Gastrocnemius medialis (tissue), 4 donors: ENCODE results near the gene IGFBPL1.

Experiments used
- CTCF ChIP-seq, 5 experiments: fragments of 450-650 bp in 3 of 5; fragments of 200-600 bp in 2 of 5; sonication (generic) in 2 of 5; IDR thresholded peaks in 4 of 5; conservative IDR thresholded peaks in 1 of 5; 1 replicate in 4 of 5; 2 replicates in 1 of 5; pipeline ENCODE4 v1.5.1; 2016 to 2019; ENCODE audit warnings: antibody characterized with exemption in 5 of 5, mild to moderate bottlenecking in 3 of 5, moderate library complexity in 3 of 5
- POLR2A ChIP-seq, 2 donors: fragments of 450-650 bp; IDR thresholded peaks; one replicate each; pipeline ENCODE4 v1.6.1; 2017; ENCODE audit warnings: antibody characterized with exemption in 2 of 2, mild to moderate bottlenecking in 2 of 2, moderate library complexity in 2 of 2

GRCh38 chr9:38359297-38359653 lies 65.0 kb downstream of the IGFBPL1 start:
- TF ChIP-seq CTCF (IDR thresholded peaks at IDR 0.05 in 4 of 5, conservative IDR thresholded peaks at IDR 0.05 in 1 of 5) (no peak), POLR2A (IDR thresholded peaks at IDR 0.05) (no peak)
